ENCODE results near the gene MSN.

MSN gene

DNA sequence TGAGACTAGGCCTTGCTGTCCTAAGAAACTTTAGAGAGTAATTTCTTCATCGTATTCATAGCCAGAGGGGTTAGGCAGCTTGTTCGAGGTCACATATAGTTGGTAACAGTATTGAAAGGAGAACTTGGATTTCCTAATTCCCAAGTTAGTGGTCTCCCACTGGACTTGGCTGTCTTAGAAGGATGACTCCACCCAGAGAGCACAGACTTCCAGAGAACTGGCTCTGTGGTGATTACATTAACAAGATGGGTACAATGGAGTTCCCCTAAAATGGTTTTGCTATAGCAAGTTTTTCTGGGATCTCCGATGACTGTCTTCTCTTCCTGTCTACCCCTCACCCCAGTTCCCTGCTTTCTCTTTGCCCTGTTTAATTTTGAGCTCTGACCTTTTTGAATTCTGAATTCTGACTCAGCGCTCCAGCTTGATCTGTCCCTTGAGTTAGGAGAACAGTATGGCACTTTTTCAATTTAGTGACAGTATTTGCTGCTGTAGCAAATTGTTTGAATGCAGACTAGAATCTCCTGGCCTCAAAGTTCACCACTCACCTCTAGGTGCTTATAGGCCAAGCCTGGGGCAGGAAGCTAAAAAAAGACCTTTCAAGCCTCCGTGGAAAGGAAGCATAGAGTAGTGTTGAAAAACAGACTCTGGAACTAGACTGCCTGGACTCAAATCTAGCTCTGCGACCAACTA, 6.9 kb downstream of the MSN start:
- DNase-seq (ENCODE audit: insufficient read length) (no peak), FAIRE-seq (no peak)
- TF ChIP-seq TAF1 (IDR thresholded peaks at IDR 0.05; ENCODE audit: borderline replicate concordance, low read depth, low read length) (no peak), POLR2AphosphoS5 (IDR thresholded peaks at IDR 0.05; ENCODE audit: low read depth, low read length) (no peak), POLR2A (IDR thresholded peaks at IDR 0.05; ENCODE audit: low read depth, low read length) (no peak)

- no peak for DNase-seq (ENCODE audit: insufficient read length)
- no peak for TF ChIP-seq POLR2AphosphoS5 (IDR thresholded peaks at IDR 0.05; ENCODE audit: low read depth, low read length)
- TF ChIP-seq TAF1 (IDR thresholded peaks at IDR 0.05; ENCODE audit: borderline replicate concordance, low read depth, low read length) = no peak
- TF ChIP-seq POLR2A (IDR thresholded peaks at IDR 0.05; ENCODE audit: low read depth, low read length) = no peak
- peak; percentile 56 for FAIRE-seq
These were observed 10.6 kb downstream of the MSN start for GRCh38 chrX:65677954-65678469.

GRCh38 chrX:65679071-65679540, 11.7 kb downstream of the MSN start:
- TF ChIP-seq POLR2AphosphoS5 (IDR thresholded peaks at IDR 0.05; ENCODE audit: low read depth, low read length) (no peak), POLR2A (IDR thresholded peaks at IDR 0.05; ENCODE audit: low read depth, low read length) (no peak), TAF1 (IDR thresholded peaks at IDR 0.05; ENCODE audit: borderline replicate concordance, low read depth, low read length) (no peak)
- DNase-seq (ENCODE audit: insufficient read length) (no peak), FAIRE-seq (no peak)

- DNase-seq (ENCODE audit: insufficient read length) (no peak), FAIRE-seq (no peak)
These were observed 14.4 kb downstream of the MSN start for GRCh38 chrX:65681810-65682209.

GRCh38 chrX:65685112-65685511, 17.7 kb downstream of the MSN start:
- DNase-seq (ENCODE audit: insufficient read length) (no peak), FAIRE-seq (no peak)
- no peak for TF ChIP-seq POLR2A (IDR thresholded peaks at IDR 0.05; ENCODE audit: low read depth, low read length)
- no peak for TF ChIP-seq POLR2AphosphoS5 (IDR thresholded peaks at IDR 0.05; ENCODE audit: low read depth, low read length)
- no peak for TF ChIP-seq TAF1 (IDR thresholded peaks at IDR 0.05; ENCODE audit: borderline replicate concordance, low read depth, low read length)

More at GRCh38 chrX:65681810-65682209, 14.4 kb downstream of the MSN start:
- TF ChIP-seq POLR2AphosphoS5 (IDR thresholded peaks at IDR 0.05; ENCODE audit: low read depth, low read length) = no peak
- no peak for TF ChIP-seq POLR2A (IDR thresholded peaks at IDR 0.05; ENCODE audit: low read depth, low read length)
- TF ChIP-seq TAF1 (IDR thresholded peaks at IDR 0.05; ENCODE audit: borderline replicate concordance, low read depth, low read length) = no peak

DNA sequence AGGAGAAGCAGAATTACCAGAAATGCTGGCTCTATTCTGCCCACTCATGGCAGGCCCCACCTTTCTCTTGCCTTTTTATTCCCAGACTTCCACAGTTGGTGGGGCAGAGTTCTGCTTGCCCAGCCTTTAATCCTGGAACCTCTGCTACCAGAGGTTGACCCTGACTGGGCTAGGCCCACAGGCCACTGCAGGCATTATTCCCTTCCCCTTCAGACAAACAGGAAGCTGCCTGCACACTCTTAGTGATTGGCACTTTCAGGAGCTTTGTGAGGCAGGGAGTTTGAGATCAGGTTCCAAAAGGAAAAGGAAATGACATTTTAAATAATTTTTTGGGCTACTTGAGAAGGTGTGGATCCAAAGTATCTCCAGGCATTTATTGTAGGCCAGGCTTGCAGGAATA, 18.8 kb downstream of the MSN start:
- no peak for DNase-seq (ENCODE audit: insufficient read length)
- FAIRE-seq = no peak
- TF ChIP-seq POLR2AphosphoS5 (IDR thresholded peaks at IDR 0.05; ENCODE audit: low read depth, low read length) (no peak), POLR2A (IDR thresholded peaks at IDR 0.05; ENCODE audit: low read depth, low read length) (no peak), TAF1 (IDR thresholded peaks at IDR 0.05; ENCODE audit: borderline replicate concordance, low read depth, low read length) (no peak)

DNA sequence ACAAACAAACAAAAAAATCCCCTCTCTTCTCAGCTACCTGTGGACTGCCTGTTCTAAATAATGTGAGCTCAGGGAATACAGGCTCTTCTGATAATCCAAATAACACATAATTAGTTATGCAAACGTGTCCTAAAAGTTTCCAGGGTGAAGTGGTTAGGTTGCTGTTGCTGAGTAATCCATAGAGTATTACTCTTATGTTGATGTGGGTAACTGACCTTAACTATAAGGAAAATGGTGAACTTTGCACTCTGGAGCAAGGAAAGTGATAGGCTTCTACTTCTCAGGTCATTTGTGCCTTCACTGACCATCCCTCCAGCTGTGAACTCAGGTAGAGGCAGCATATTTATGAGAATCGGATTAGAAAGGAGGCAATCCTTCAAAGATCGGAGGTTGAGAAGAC, 19.9 kb downstream of the MSN start:
- FAIRE-seq (no peak), DNase-seq (ENCODE audit: insufficient read length) (no peak)
- TF ChIP-seq TAF1 (IDR thresholded peaks at IDR 0.05; ENCODE audit: borderline replicate concordance, low read depth, low read length) (no peak), POLR2A (IDR thresholded peaks at IDR 0.05; ENCODE audit: low read depth, low read length) (no peak), POLR2AphosphoS5 (IDR thresholded peaks at IDR 0.05; ENCODE audit: low read depth, low read length) (no peak)

DNA sequence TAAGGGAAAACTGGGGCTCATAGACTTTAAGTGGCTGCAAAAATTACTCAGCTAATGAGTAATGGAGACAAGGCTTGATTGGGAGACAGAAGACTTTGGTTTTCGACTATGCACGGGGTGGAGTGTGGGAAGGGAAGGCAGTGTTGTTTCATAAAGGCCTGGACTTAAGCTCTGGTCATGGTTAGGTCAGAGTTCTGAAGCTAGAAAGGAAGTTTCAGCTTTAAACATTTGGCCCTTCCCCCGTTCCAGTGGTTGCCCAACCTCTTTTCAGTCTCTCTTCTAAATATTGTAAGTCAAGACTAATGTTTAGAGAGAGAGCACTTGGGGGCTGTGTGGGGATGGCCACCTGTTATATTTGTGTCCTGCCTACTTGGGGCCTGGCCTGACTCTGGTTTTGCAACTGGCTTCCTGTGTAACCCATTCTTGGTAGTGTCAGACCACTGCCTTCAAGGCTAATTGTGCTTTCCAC, 21.0 kb downstream of the MSN start:
- DNase-seq (ENCODE audit: insufficient read length) (peak; percentile 38), FAIRE-seq (peak; percentile 85)
- TF ChIP-seq POLR2AphosphoS5 (IDR thresholded peaks at IDR 0.05; ENCODE audit: low read depth, low read length) (no peak), POLR2A (IDR thresholded peaks at IDR 0.05; ENCODE audit: low read depth, low read length) (no peak), TAF1 (IDR thresholded peaks at IDR 0.05; ENCODE audit: borderline replicate concordance, low read depth, low read length) (no peak)

DNA sequence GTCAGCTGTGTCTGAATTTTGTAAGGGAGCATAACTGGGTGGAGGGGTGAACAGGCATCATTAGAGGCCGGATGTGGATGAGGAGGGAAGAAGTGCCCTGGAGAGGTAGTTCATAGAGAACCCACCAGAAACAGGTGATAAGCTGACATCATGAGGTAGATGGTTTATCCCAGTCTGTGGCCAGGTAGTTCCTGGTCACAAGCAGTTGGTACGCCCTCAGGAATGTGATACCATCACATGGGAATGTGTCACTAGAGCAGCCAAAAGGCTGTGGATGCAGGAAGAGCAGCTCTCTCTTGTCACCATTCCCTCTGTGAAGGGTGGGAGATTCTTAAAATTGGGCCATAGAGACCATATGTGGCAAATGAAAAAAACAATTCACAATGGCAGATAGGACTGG, 21.9 kb downstream of the MSN start:
- TF ChIP-seq POLR2A (IDR thresholded peaks at IDR 0.05; ENCODE audit: low read depth, low read length) = no peak
- TF ChIP-seq POLR2AphosphoS5 (IDR thresholded peaks at IDR 0.05; ENCODE audit: low read depth, low read length) = no peak
- no peak for TF ChIP-seq TAF1 (IDR thresholded peaks at IDR 0.05; ENCODE audit: borderline replicate concordance, low read depth, low read length)
- DNase-seq (ENCODE audit: insufficient read length) (no peak), FAIRE-seq (peak; percentile 30)

DNA sequence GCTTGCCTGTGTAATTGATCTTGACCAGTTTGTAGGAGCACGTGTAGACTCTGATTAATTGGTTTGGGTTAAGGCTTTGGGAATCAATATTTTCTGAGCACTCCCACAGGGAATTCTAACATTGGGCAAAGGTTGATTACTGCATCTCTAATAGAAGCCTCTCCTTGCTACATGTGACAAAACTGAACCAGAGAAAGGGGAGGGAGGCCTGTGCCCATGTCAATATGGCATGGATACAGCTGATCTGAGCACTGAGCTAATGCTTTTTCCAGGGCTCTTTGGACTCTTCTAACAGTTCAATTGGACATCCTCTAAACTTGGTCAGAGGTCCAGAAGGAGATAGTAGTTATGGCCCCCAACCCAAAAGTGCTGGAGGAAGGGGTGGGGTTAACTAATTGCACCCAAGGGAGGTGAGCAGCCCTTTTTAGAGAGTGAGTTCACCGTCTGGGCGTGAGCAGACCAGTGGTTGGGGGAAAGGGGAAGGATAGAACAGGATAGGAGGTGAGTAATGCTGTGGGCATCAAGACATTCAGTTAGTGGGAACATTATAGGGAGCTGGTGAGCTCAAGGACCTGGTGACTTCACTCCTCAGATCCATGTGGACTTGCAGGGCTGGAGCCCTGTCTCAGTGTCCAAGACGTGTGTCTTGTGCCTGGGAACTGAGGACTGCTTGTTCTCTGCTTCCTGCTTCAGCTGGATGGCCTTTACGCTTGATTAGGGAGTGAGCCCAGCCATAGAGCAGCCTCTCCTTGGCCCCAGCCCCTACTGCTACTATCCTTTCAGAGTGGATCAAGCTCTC, 22.8 kb downstream of the MSN start:
- DNase-seq (ENCODE audit: insufficient read length) (no peak), FAIRE-seq (peak; percentile 84)
- no peak for TF ChIP-seq TAF1 (IDR thresholded peaks at IDR 0.05; ENCODE audit: borderline replicate concordance, low read depth, low read length)

DNA sequence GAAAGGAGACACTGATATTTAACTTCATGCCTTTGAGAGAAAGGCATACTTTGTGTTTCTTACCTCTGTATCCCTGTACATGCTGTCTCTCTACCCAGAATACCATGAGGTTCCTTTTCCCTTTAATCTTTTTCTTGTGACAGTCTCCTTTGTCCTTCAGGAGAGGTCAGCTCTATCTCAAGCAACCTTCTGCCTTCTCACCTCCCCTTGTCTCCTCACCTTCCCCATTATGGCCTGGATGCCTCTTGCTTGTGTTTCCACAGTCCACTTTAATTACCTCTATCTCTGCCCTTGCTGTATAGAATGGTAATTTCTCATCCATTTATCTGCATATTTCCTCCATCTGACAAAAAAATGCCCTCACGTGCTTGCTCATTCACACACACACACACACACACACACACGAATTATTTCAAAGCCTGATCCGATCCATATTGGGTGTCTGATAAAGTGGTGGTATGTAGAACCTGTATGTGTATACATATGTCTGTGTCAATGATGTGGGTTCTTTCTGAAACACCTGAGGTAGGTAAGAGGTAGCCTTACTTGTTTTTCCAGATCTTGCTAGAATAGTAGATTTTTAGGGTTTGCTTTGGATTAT, 28.5 kb downstream of the MSN start:
- FAIRE-seq (peak; percentile 5), DNase-seq (ENCODE audit: insufficient read length) (no peak)
- TF ChIP-seq POLR2A (IDR thresholded peaks at IDR 0.05; ENCODE audit: low read depth, low read length) (no peak), POLR2AphosphoS5 (IDR thresholded peaks at IDR 0.05; ENCODE audit: low read depth, low read length) (no peak), TAF1 (IDR thresholded peaks at IDR 0.05; ENCODE audit: borderline replicate concordance, low read depth, low read length) (no peak)
